HEK293 (cell line): Measurements from ENCODE around the gene CADPS.

ENCODE experiments used
- CTCF ChIA-PET: fragments of 350-600 bp; formaldehyde crosslinking; extraction: SDS; loops from one replicate; lab custom pipeline; 2021; ENCODE audit warnings: antibody characterized with exemption; lab: Yijun Ruan, JAX
- POLR2A ChIA-PET: fragments of 300-600 bp; formaldehyde crosslinking; extraction: SDS; loops from one replicate; lab custom pipeline; 2020; ENCODE audit warnings: antibody characterized with exemption, inconsistent platforms; lab: Yijun Ruan, JAX
- H3K27ac ChIP-seq: fragments of 200-500 bp; sonication (Bioruptor generic); 2 replicates; pipeline ENCODE4 v1.5.1; 2014; ENCODE audit warnings: low read depth, low read length, control low read depth, inconsistent platforms; ENCODE audit errors: extremely low read depth
- H3K36me3 ChIP-seq, 2 experiments: fragments of 200-500 bp in 1 of 2; sonication (Bioruptor generic) in 1 of 2; 1 replicate in 1 of 2; 2 replicates in 1 of 2; pipeline ENCODE4 v1.5.1; 2014 to 2017; ENCODE audit warnings: inconsistent platforms in 2 of 2, low read length in 2 of 2; ENCODE audit not compliant: control insufficient read depth in 2 of 2, insufficient read depth in 1 of 2
- H3K4me1 ChIP-seq: fragments of 200-500 bp; sonication (Bioruptor generic); 2 replicates; pipeline ENCODE4 v1.5.1; 2014; ENCODE audit warnings: mild to moderate bottlenecking, low read length, inconsistent platforms; ENCODE audit not compliant: control insufficient read depth, insufficient read depth
- H3K4me3 ChIP-seq: 2 replicates; pipeline ENCODE4 v1.5.1; 2011; ENCODE audit warnings: low read depth, mild to moderate bottlenecking, control low read depth, low read length, moderate library complexity
- H3K9me3 ChIP-seq: fragments of 200-500 bp; sonication (Bioruptor generic); 2 replicates; pipeline ENCODE4 v1.5.1; 2014; ENCODE audit warnings: low read depth, low read length, inconsistent platforms; ENCODE audit not compliant: control insufficient read depth, insufficient read depth
- BCL6B ChIP-seq: fragments of 450-650 bp; formaldehyde crosslinking; IDR thresholded peaks from 2 replicates; pipeline ENCODE4 v1.5.1; 2017; ENCODE audit warnings: missing biosample characterization, missing genetic modification characterization
- CTCF ChIP-seq: fragments of 450-650 bp; formaldehyde crosslinking; IDR thresholded peaks from 2 replicates; pipeline ENCODE4 v1.5.1; 2016; ENCODE audit warnings: missing biosample characterization, missing genetic modification characterization
- FEZF1 ChIP-seq: fragments of 450-650 bp; formaldehyde crosslinking; IDR thresholded peaks from 2 replicates; pipeline ENCODE4 v1.5.1; 2016; ENCODE audit warnings: missing biosample characterization, missing genetic modification characterization
- IKZF3 ChIP-seq: fragments of 450-650 bp; IDR thresholded peaks from 2 replicates; pipeline ENCODE4 v1.5.0; 2018; ENCODE audit warnings: missing biosample characterization, mild to moderate bottlenecking, missing genetic modification characterization, moderate library complexity
- PBX3 ChIP-seq: sonication (generic); formaldehyde crosslinking; IDR thresholded peaks from 2 replicates; pipeline ENCODE4 v1.8.1; 2022; ENCODE audit warnings: mild to moderate bottlenecking, moderate library complexity, missing genetic modification reagents
- PRDM1 ChIP-seq: fragments of 450-650 bp; formaldehyde crosslinking; IDR thresholded peaks from 2 replicates; pipeline ENCODE4; 2016; ENCODE audit warnings: missing biosample characterization, missing genetic modification characterization
- TSHZ1 ChIP-seq: fragments of 450-650 bp; formaldehyde crosslinking; IDR thresholded peaks from 2 replicates; pipeline ENCODE4 v1.5.1; 2016; ENCODE audit warnings: missing biosample characterization, missing genetic modification characterization, borderline replicate concordance
- YY1 ChIP-seq: fragments of 450-650 bp; formaldehyde crosslinking; IDR thresholded peaks from 2 replicates; pipeline ENCODE4 v1.5.1; 2018; ENCODE audit warnings: missing biosample characterization, missing genetic modification characterization
- ZEB2 ChIP-seq: fragments of 450-650 bp; formaldehyde crosslinking; IDR thresholded peaks from 2 replicates; pipeline ENCODE4 v1.5.1; 2016; ENCODE audit warnings: missing biosample characterization, missing genetic modification characterization
- ZFP3 ChIP-seq: fragments of 450-650 bp; formaldehyde crosslinking; IDR thresholded peaks from 2 replicates; pipeline ENCODE4 v1.5.1; 2016; ENCODE audit warnings: low read depth, missing biosample characterization, missing genetic modification characterization
- ZFP37 ChIP-seq: fragments of 450-650 bp; formaldehyde crosslinking; IDR thresholded peaks from 2 replicates; pipeline ENCODE4 v1.5.1; 2016; ENCODE audit warnings: missing biosample characterization, missing genetic modification characterization
- ZIC2 ChIP-seq: fragments of 450-650 bp; formaldehyde crosslinking; IDR thresholded peaks from 2 replicates; pipeline ENCODE4 v1.5.1; 2016; ENCODE audit warnings: missing biosample characterization, missing genetic modification characterization
- ZNF140 ChIP-seq: fragments of 450-650 bp; formaldehyde crosslinking; IDR thresholded peaks from 2 replicates; pipeline ENCODE4 v1.5.1; 2016; ENCODE audit warnings: missing biosample characterization, missing genetic modification characterization
- ZNF169 ChIP-seq: fragments of 450-650 bp; formaldehyde crosslinking; IDR thresholded peaks from 2 replicates; pipeline ENCODE4 v1.5.1; 2016; ENCODE audit warnings: missing biosample characterization, missing genetic modification characterization
- ZNF19 ChIP-seq: fragments of 450-650 bp; formaldehyde crosslinking; IDR thresholded peaks from 2 replicates; pipeline ENCODE4; 2016; ENCODE audit warnings: missing biosample characterization, missing genetic modification characterization, low read depth
- ZNF211 ChIP-seq: fragments of 450-650 bp; formaldehyde crosslinking; IDR thresholded peaks from 2 replicates; pipeline ENCODE4 v1.5.1; 2016; ENCODE audit warnings: low read depth, missing biosample characterization, missing genetic modification characterization
- ZNF292 ChIP-seq: fragments of 450-650 bp; formaldehyde crosslinking; IDR thresholded peaks from 2 replicates; pipeline ENCODE4 v1.5.1; 2016; ENCODE audit warnings: low read depth, missing biosample characterization, missing genetic modification characterization, borderline replicate concordance
- ZNF341 ChIP-seq: fragments of 450-650 bp; formaldehyde crosslinking; IDR thresholded peaks from 2 replicates; pipeline ENCODE4; 2016; ENCODE audit warnings: low read depth, missing biosample characterization, missing genetic modification characterization
- ZNF398 ChIP-seq: fragments of 450-650 bp; formaldehyde crosslinking; IDR thresholded peaks from 2 replicates; pipeline ENCODE4 v1.5.1; 2017; ENCODE audit warnings: missing biosample characterization, missing genetic modification characterization
- ZNF433 ChIP-seq: fragments of 450-650 bp; formaldehyde crosslinking; IDR thresholded peaks from 2 replicates; pipeline ENCODE4 v1.5.1; 2016; ENCODE audit warnings: missing biosample characterization, missing genetic modification characterization, low read depth
- ZNF473 ChIP-seq: fragments of 450-650 bp; formaldehyde crosslinking; IDR thresholded peaks from 2 replicates; pipeline ENCODE4 v1.5.1; 2017; ENCODE audit warnings: missing biosample characterization, missing genetic modification characterization
- ZNF501 ChIP-seq: fragments of 450-650 bp; formaldehyde crosslinking; IDR thresholded peaks from 2 replicates; pipeline ENCODE4 v1.5.1; 2016; ENCODE audit warnings: missing biosample characterization, missing genetic modification characterization
- ZNF521 ChIP-seq: fragments of 450-650 bp; formaldehyde crosslinking; IDR thresholded peaks from 2 replicates; pipeline ENCODE4 v1.5.1; 2017; ENCODE audit warnings: missing biosample characterization, mild to moderate bottlenecking, missing genetic modification characterization
- ZNF580 ChIP-seq: fragments of 450-650 bp; formaldehyde crosslinking; IDR thresholded peaks from 2 replicates; pipeline ENCODE4 v1.5.1; 2016; ENCODE audit warnings: missing biosample characterization, missing genetic modification characterization
- ZNF701 ChIP-seq: fragments of 450-650 bp; formaldehyde crosslinking; IDR thresholded peaks from 2 replicates; pipeline ENCODE4 v1.5.1; 2016; ENCODE audit warnings: missing biosample characterization, missing genetic modification characterization
- ZNF707 ChIP-seq: fragments of 450-650 bp; formaldehyde crosslinking; IDR thresholded peaks from 2 replicates; pipeline ENCODE4 v1.5.1; 2016; ENCODE audit warnings: missing biosample characterization, missing genetic modification characterization

The CADPS gene

GRCh38 chr3:62587579-62588031 is 287.6 kb downstream of the CADPS start:
- POLR2A ChIA-PET: no interaction called here
- Histone ChIP-seq H3K36me3 (no peaks in the 10 kb centered on the region), H3K4me1 (no peaks in the 10 kb centered on the region), H3K27ac (no peak overlapping the region), H3K4me3 (no peak overlapping the region)
- CTCF ChIA-PET: no interaction called here
- TF ChIP-seq ZNF211: no peak
- TF ChIP-seq BCL6B (tag by site-specific recombination): no peak
- TF ChIP-seq ZNF707 (tag by site-specific recombination): no peak
- no peak for TF ChIP-seq ZNF580
- no peak for TF ChIP-seq ZNF19 (tag by site-specific recombination)
- TF ChIP-seq ZNF169: no peak
- no peak for TF ChIP-seq CTCF (tag by site-specific recombination)
- TF ChIP-seq FEZF1 (tag by site-specific recombination): no peak
- no peak for TF ChIP-seq ZNF341 (tag by site-specific recombination)
- no peak for TF ChIP-seq PRDM1
- no peak for TF ChIP-seq ZFP3 (tag by site-specific recombination)
- TF ChIP-seq YY1 (tag by site-specific recombination): no peak
- TF ChIP-seq ZNF473 (tag by site-specific recombination): no peak
- no peak for TF ChIP-seq ZNF521
- TF ChIP-seq, all 188 proteins: peak for 0
- no peaks in the 10 kb centered on the region for H3K9me3 ChIP-seq

GRCh38 chr3:62587169-62587568 is 288.0 kb downstream of the CADPS start:
- no peaks in the 10 kb centered on the region for H3K9me3 ChIP-seq
- H3K4me3 ChIP-seq: no peak overlapping the region
- POLR2A ChIA-PET: no interaction called here
- CTCF ChIA-PET: no interaction called here
- H3K27ac ChIP-seq: no peak overlapping the region
- no peaks in the 10 kb centered on the region for H3K36me3 ChIP-seq
- no peak for TF ChIP-seq ZNF211
- no peak for TF ChIP-seq ZFP37 (tag by site-specific recombination)
- TF ChIP-seq ZNF707 (tag by site-specific recombination): no peak
- no peak for TF ChIP-seq ZNF292 (tag by site-specific recombination)
- TF ChIP-seq ZNF398 (tag by site-specific recombination): no peak
- TF ChIP-seq TSHZ1 (tag by site-specific recombination): no peak
- TF ChIP-seq ZNF433: no peak
- no peak for TF ChIP-seq IKZF3 (tag by site-specific recombination)
- no peak for TF ChIP-seq ZNF501 (tag by site-specific recombination)
- no peak for TF ChIP-seq PBX3 (CRISPR knock-in tag)
- TF ChIP-seq ZNF140 (tag by site-specific recombination): no peak
- TF ChIP-seq ZEB2 (tag by site-specific recombination): no peak
- TF ChIP-seq ZIC2 (tag by site-specific recombination): no peak
- TF ChIP-seq ZNF701 (tag by site-specific recombination): no peak
- H3K4me1 ChIP-seq: no peaks in the 10 kb centered on the region
